HG03060 (cell line): Measurements from ENCODE around the gene PTPN23.
A peak's percentile ranks its signal among the peaks of the same experiment; 100 is the strongest.
"Not testable (repeated sequence)": the region's sequence is repeated elsewhere in the genome, so short reads cannot be mapped to it uniquely, and the experiment has no call there.

Source experiments
- ATAC-seq: cut with Tn5 transposase; IDR thresholded peaks from one replicate; pipeline ENCODE4 v1.9.1; 2021; ENCODE audit warnings: low read depth, moderate number of reproducible peaks; ENCODE audit not compliant: unreplicated experiment

Gene PTPN23

GRCh38 chr3:47367631-47368030 lies 13.2 kb upstream of the PTPN23 start:
- no peak for ATAC-seq

DNA sequence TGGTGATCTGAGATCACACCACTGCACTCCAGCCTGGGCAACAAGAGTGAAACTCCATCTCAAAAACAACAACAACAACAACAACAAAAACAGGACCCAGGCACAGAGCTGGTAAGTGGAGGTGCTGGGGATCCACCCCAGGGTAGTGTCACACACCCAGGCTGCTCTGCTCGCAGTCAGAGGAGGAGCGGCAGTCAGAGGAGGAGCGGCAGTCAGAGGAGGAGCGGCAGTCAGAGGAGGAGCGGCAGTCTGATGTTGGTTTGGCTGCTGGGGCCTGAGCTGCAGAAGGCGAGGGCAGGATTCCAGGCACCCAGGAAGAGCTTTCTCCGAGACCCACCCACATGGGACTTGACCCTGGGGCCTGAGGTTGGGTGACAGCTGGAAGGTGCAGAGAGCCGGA lies 10.8 kb upstream of the PTPN23 start:
- ATAC-seq = not testable (repeated sequence)

- ATAC-seq = no peak
Measured at GRCh38 chr3:47370887-47371697, 9.7 kb upstream of the PTPN23 start.

DNA sequence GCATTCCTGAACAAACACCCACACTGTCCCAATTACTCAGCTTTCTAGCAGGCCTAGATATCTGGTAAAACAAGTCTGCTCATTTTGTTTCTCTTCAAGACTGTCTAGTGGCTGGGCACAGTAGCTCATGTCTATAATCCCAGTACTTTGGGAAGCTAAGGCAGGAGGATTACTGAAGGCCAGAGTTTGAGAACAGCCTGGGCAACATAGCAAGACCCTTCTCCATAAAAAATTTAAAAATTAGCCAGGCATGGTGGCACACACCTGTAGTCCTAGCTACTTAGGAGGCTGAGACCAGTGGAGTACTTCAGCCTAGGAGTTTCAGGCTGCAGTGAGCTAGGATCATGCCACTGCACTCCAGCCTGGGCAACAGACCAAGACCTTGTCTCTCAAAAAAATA lies 6.2 kb upstream of the PTPN23 start:
- no peak for ATAC-seq

DNA sequence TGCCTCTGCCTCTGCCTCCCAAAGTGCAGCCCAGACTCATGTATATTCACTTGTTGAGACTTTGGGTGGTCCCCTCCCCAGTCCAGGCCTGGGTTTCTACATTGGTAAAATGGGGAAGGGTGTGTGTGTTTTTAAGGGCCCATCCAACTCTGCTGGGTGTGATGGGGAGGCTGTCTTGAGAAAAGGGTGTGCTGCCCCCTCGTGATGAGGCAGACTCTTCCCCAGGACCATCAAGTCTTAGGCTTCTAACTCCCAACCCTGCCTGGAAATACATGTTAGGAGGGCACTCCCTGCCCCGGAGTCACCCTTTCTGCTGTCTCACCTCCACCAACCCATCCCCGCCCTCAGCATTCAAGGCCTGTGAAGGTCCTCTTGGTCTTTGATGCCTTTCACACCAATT lies 4.4 kb upstream of the PTPN23 start:
- no peak for ATAC-seq

DNA sequence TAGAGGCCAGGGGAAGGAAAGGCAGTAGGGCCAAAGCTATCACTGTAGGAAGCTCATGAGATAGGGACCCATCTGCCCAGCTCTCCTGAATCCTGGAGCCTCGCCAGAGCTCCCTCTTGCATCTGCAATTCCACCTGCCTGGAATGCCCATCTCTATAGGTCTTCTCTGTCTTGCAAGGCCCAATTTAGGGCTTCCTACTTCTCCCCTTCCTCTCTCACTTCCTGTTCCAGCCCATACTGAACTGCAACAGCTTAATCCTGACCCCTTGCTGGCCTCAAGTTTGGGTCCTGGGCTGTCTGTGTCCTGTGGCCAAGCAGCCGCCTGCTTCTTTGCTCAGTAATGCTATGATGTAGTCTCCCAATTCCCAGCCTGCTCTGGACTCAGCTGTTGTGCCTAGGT lies 3.6 kb upstream of the PTPN23 start:
- ATAC-seq = no peak

- ATAC-seq = no peak
Measured at GRCh38 chr3:47378869-47379268, 2.0 kb upstream of the PTPN23 start.

GRCh38 chr3:47379411-47379899 lies 1.4 kb upstream of the PTPN23 start:
- no peak for ATAC-seq

GRCh38 chr3:47380026-47380600 lies 708 bp upstream of the PTPN23 start:
- ATAC-seq = no peak

- ATAC-seq = peak; percentile 21
Measured at GRCh38 chr3:47381317-47382157, 716 bp downstream of the PTPN23 start.

GRCh38 chr3:47384425-47384824 lies 3.6 kb downstream of the PTPN23 start:
- ATAC-seq = no peak

GRCh38 chr3:47385007-47385406 lies 4.2 kb downstream of the PTPN23 start:
- no peak for ATAC-seq

DNA sequence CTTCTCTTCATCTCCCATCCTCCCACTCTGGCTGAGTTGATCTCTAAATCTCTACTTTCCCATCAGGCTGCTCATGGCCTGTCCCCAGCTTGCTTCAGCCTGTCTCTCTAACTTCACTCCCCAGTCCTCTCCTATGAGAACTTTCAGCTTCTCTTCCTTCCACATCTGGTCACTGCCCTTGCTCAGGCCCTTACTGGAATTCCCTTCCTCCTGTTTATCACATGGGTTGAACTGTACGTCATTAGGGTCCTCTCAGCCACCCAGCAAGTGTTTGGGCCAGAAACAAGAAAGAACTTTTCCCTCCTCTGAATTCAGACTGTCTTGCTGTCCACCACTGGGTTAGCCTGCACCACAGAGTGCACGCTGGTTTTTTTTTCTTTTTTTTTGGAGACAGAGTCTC lies 5.0 kb downstream of the PTPN23 start:
- ATAC-seq = no peak

- no peak for ATAC-seq
Measured at GRCh38 chr3:47392933-47393332, 12.1 kb downstream of the PTPN23 start.

GRCh38 chr3:47394140-47394870 lies 13.5 kb downstream of the PTPN23 start:
- ATAC-seq = no peak

- ATAC-seq = no peak
Measured at GRCh38 chr3:47394881-47395280, 14.1 kb downstream of the PTPN23 start.

GRCh38 chr3:47398228-47398627 lies 17.4 kb downstream of the PTPN23 start:
- ATAC-seq = no peak

DNA sequence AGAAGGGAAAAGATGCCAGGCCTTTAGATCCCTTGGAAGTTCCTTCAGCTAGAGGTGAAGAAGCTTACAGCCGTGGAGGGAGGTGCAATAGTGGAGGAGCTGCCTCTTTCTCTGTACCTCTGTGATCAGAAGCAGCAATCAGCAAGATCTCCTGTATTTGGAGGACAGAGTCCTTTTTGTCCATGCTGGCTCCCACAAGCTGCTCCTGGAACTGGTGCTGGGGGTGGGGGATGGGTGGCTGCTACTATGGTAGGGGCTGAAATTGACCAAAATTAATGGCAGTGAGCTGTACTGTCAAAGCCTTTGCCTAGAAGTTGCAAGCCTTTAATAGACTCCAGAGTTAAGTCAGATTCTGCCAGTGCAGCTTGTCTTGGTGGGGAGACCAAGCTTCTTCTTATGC lies 18.2 kb downstream of the PTPN23 start:
- ATAC-seq = no peak

DNA sequence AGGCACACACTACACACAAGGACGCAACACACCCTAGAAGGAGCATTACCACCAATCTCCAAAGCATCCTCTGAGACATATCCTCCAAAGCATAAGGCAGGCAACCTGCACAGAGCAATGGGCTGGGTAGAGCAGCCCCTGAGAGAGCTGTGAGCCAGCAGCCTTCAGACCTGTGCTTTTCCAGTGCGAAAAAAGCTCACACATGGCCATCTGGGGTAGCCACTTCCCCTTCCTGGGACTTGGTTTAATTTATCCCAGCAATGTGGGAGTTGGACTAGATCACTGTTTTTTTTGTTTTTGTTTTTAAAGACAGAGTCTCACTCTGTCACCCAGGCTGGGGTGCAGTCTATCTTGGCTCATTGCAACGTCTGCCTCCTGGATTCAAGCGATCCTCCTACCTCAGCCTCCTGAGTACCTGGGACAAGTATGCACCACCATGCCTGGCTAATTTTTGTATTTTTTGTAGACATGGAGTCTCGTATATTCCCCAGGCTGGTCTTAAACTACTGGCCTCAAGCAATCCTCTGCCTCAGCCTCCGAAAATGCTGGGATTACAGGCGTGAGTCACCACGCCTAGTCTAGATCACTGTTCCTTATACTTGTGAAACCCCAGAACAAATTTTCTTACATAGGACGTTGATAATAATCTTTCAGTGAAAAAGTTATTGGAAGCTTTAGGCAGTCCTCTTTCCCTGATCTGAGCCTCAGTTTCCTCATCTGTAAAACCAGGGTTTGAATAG lies 18.9 kb downstream of the PTPN23 start:
- no peak for ATAC-seq

DNA sequence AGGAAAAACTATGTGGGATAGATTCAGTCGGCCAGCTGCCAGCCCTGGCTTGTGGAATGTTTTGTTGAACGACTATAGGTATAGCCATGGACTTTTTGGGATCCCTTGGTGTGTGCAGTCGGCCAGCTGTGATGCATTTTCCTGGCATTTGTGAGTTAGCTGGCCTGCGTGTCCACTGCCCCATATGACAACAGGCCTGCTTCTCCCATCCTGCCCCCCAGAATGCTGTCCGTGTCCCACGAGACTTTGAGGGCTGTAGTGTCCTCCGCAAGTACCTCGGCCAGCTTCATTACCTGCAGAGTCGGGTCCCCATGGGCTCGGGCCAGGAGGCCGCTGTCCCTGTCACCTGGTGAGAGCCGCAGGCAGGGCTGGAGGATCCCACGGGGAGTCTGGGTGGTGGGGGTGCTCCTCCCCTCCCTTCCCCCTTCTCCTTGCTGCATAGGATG lies 23.6 kb downstream of the PTPN23 start:
- no peak for ATAC-seq
